ENCODE measurements around the gene ESR2. TPM values are rescaled to one million over a fixed set of nuclear protein-coding genes. Genes with fewer than 3 reads are reported as not detected.

Gene ESR2
- total RNA-seq, 2 donors from 2014 or later: not detected

DNA sequence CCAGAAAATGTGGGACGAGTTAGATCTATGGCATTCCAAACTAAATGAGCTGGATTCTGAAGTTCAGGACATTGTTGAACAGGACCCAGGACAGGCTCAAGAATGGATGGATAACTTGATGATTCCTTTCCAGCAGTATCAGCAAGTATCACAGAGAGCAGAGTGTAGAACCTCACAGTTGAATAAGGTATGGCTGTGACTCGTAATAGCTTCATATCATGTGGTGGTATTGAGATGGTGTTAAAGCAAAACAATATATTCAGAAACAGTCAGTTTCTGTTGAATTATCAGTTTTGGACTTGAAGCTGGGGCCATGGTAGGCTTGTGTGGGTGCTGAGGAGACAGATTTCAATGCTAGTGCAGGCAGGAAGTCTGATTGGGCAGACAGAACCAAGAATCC lies 213.7 kb downstream of the ESR2 start:
- DNase-seq (no peak), ATAC-seq (no peak)
- Histone ChIP-seq H3K4me1 (peaks cover 8% of the 10 kb centered on the region), H3K27ac (no peak overlapping the region), H3K36me3 (replicated peaks in 1 of 2; ENCODE audit: insufficient read depth in 1 of 2, low read depth in 2 of 2) (peaks cover 0 to 3% of the 10 kb centered on the region in 2 donors), H3K9me3 (no peaks in the 10 kb centered on the region), H3K4me3 (no peak overlapping the region), H3K27me3 (no peaks in the 10 kb centered on the region)
- 88 to 90% methylated on average over 2 of the region's 2 CpGs for WGBS, 2 donors
- TF ChIP-seq, protein P1, sequence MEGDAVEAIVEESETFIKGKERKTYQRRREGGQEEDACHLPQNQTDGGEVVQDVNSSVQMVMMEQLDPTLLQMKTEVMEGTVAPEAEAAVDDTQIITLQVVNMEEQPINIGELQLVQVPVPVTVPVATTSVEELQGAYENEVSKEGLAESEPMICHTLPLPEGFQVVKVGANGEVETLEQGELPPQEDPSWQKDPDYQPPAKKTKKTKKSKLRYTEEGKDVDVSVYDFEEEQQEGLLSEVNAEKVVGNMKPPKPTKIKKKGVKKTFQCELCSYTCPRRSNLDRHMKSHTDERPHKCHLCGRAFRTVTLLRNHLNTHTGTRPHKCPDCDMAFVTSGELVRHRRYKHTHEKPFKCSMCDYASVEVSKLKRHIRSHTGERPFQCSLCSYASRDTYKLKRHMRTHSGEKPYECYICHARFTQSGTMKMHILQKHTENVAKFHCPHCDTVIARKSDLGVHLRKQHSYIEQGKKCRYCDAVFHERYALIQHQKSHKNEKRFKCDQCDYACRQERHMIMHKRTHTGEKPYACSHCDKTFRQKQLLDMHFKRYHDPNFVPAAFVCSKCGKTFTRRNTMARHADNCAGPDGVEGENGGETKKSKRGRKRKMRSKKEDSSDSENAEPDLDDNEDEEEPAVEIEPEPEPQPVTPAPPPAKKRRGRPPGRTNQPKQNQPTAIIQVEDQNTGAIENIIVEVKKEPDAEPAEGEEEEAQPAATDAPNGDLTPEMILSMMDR (IDR thresholded peaks at IDR 0.05): no peak
- no peak for TF ChIP-seq POLR2A (IDR thresholded peaks at IDR 0.05)
- intact Hi-C loops (cut with DNase I): no loop called here

DNA sequence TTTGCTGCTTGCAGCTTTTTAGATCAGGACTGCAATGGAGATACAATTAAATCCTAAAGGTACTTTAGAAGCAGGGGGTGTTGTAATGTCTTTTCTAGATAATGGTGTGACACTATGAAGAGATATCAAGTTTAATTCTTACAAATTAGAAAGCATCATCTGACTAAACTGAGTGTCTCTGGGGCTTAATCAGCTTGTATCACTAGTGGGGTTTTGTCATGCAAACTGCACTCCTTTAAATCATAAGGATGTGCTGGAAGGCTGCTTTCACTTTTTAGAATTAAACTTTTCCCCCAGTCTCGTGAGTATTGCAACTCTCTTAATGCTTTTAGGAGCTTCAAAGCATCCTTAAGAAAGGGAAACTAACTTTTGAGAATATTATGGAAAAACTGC lies 218.6 kb downstream of the ESR2 start:
- intact Hi-C loops (cut with DNase I): no loop called here

DNA sequence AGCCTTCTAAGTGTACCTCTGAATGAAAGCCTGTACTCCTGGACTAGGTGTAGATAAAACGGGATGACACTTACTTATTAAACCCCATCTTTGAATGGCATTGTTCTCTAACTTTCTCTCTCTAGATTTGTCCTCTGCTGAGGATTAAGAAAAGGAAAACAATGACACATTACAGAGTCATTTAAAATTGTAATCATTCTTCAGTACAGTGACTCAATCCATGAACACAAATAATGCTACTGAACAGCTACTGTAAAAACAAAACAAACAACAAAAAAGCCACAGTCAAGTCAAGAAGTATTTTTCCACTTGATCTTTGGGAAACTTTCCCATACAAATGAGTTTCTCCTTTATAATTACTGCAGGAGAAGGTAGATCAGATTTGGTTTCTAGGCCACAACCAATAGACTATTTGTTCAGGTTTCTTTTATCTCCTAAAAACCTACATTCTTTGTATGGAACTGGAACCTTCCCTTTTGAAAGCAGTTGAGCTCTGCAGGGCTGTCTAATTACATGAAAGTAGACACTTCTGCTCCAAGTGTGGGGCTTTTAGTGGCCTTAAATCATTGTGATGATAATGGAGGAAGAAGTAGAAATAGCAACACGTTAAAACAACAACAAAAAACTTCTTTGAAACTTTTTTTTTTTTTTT lies 219.1 kb downstream of the ESR2 start:
- WGBS, 2 donors: 66 to 74% methylated on average over 2 of the region's 2 CpGs
- peaks cover 8% of the 10 kb centered on the region for H3K4me1 ChIP-seq
- no peaks in the 10 kb centered on the region for H3K9me3 ChIP-seq
- no peak overlapping the region for H3K4me3 ChIP-seq
- no peak overlapping the region for H3K27ac ChIP-seq
- DNase-seq (no peak), ATAC-seq (no peak)
- H3K36me3 ChIP-seq (replicated peaks in 1 of 2; ENCODE audit: insufficient read depth in 1 of 2, low read depth in 2 of 2): peaks cover 0 to 2% of the 10 kb centered on the region in 2 donors
- intact Hi-C loops (cut with DNase I): no loop called here
- no peaks in the 10 kb centered on the region for H3K27me3 ChIP-seq
- TF ChIP-seq POLR2A (IDR thresholded peaks at IDR 0.05): no peak

More for the DNA sequence above, 218.6 kb downstream of the ESR2 start:
- Histone ChIP-seq H3K27me3 (no peaks in the 10 kb centered on the region), H3K4me1 (peaks cover 3% of the 10 kb centered on the region), H3K9me3 (no peaks in the 10 kb centered on the region), H3K27ac (no peak overlapping the region), H3K4me3 (no peak overlapping the region), H3K36me3 (replicated peaks in 1 of 2; ENCODE audit: insufficient read depth in 1 of 2, low read depth in 2 of 2) (peaks cover 0 to 2% of the 10 kb centered on the region in 2 donors)
- DNase-seq (no peak), ATAC-seq (no peak)
- 85 to 91% methylated on average over 1 of the region's 1 CpG for WGBS, 2 donors
- TF ChIP-seq, protein P1 (IDR thresholded peaks at IDR 0.05): no peak
- TF ChIP-seq POLR2A (IDR thresholded peaks at IDR 0.05): no peak

DNA sequence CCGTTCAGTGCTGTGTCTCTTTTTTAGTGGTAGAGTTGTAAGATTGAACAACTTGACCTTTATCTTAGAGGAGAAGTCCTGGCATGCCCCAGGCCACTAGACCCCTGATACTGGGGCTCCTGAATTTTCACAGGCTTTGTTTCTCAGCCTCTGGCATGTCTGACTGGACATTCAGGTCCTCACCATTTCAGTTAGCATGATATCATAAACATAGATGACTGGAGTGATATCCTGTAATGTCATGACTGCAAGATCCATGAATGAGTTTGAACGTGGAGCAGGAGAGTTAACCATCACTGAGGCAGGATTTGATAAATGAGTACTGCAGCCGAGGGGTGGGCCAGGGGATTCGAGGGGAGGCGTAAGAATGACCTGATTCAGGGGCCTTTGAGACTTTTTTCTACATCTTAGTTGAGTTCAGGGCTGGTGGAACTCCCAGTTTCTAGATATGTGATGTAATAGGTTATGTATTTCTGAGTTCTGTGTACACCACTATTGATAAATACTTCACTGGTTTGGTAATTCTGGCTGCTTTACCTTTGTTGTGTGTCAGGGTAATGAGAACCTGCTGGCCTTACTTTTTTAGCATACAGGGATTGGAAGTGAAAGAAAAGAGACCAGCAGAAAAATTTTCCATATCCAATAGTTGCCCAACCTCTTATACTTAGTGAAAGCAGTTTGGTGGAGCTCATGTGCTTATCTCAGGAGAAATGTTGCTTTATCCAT lies 224.4 kb downstream of the ESR2 start:
- H3K9me3 ChIP-seq: no peaks in the 10 kb centered on the region
- H3K4me3 ChIP-seq: no peak overlapping the region
- DNase-seq (peak in 1 of 4 donors; percentile 20), ATAC-seq (peak; percentile 94)
- no peaks in the 10 kb centered on the region for H3K27me3 ChIP-seq
- H3K4me1 ChIP-seq: peaks cover 15% of the 10 kb centered on the region
- H3K36me3 ChIP-seq (replicated peaks in 1 of 2; ENCODE audit: insufficient read depth in 1 of 2, low read depth in 2 of 2): peaks cover 0 to 2% of the 10 kb centered on the region in 2 donors
- peak overlapping the region; percentile 69 to 81 (median 73) for H3K27ac ChIP-seq
- 42 to 50% methylated on average over 5 of the region's 5 CpGs for WGBS, 2 donors
- intact Hi-C loops (cut with DNase I): no loop called here
- TF ChIP-seq, protein P1 (IDR thresholded peaks at IDR 0.05): no peak
- peak in 1 of 3 donors; percentile 26 for TF ChIP-seq POLR2A (IDR thresholded peaks at IDR 0.05)

DNA sequence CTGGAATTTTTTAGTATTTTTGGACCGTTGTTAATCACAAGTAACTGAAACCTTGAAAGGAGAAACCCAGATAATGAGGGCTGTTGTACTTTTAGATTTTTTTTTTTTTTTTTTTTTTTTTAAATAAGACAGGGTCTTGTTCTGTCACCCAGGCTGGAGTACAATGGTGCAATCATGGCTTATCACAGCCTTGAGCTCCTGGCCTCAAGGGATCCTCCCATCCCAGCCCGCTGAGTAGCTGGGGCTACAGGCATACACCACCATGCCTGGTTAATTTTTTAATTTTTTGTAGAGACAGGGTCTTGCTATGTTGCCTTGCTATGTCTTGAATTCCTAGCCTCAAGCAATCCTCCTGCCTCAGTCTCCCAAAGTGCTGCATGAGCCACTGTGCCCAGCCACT lies 229.7 kb downstream of the ESR2 start:
- Histone ChIP-seq H3K9me3 (no peaks in the 10 kb centered on the region), H3K4me1 (peaks cover 5% of the 10 kb centered on the region), H3K36me3 (replicated peaks in 1 of 2; ENCODE audit: insufficient read depth in 1 of 2, low read depth in 2 of 2) (peaks cover 0 to 3% of the 10 kb centered on the region in 2 donors), H3K27ac (no peak overlapping the region), H3K4me3 (no peak overlapping the region), H3K27me3 (no peaks in the 10 kb centered on the region)
- no peak for ATAC-seq
- TF ChIP-seq, protein P1 (IDR thresholded peaks at IDR 0.05): no peak
- no peak for TF ChIP-seq POLR2A (IDR thresholded peaks at IDR 0.05)
- 91 to 95% methylated on average over 2 of the region's 2 CpGs for WGBS, 2 donors
- no peak for DNase-seq
- intact Hi-C loops (cut with DNase I): no loop called here

All from body of pancreas (tissue), 4 donors.